ENCODE data around the gene BCOR. TPM values are rescaled to one million over a fixed set of nuclear protein-coding genes. Genes with fewer than 3 reads are reported as not detected.

BCOR gene
- total RNA-seq, 1 experiment from 2014 or later, result 134 TPM

- H3K14ac ChIP-seq (ENCODE audit: insufficient read depth, low read length), result no peak overlapping the region
- no peak overlapping the region for H4K91ac ChIP-seq (ENCODE audit: insufficient read length, low read depth, low read length)
- H3K27me3 ChIP-seq (ENCODE audit: insufficient read depth, low read length), result peaks cover 20% of the 10 kb centered on the region
- no peak for DNase-seq
- no peak overlapping the region for H2BK12ac ChIP-seq (ENCODE audit: insufficient read length, low read depth, low read length)
- peaks cover 9% of the 10 kb centered on the region for H3K23me2 ChIP-seq (ENCODE audit: insufficient read length, low read depth, low read length, poor library complexity, severe bottlenecking)
- no peak overlapping the region for H3K56ac ChIP-seq (ENCODE audit: insufficient read length, low read depth, low read length)
- H2BK20ac ChIP-seq (ENCODE audit: low read depth, low read length, poor library complexity, severe bottlenecking), result no peak overlapping the region
- H3K79me2 ChIP-seq (ENCODE audit: insufficient read depth, low read length), result no peaks in the 10 kb centered on the region
- H3K4me3 Mint-ChIP-seq, result no peak overlapping the region
- peaks cover 42 to 45% of the 10 kb centered on the region in 2 experiments for H3K9me3 Mint-ChIP-seq
- peaks cover 2% of the 10 kb centered on the region for H3K9me3 ChIP-seq (ENCODE audit: control insufficient read depth, low read depth, low read length)
- no peak overlapping the region for H2AK5ac ChIP-seq (ENCODE audit: insufficient read length, low read length)
- H4K20me1 ChIP-seq (ENCODE audit: control insufficient read depth, insufficient read depth, insufficient read length), result no peaks in the 10 kb centered on the region
- H3K27ac Mint-ChIP-seq, result no peak overlapping the region
- H3K23ac ChIP-seq (ENCODE audit: insufficient read length, low read depth, low read length), result no peak overlapping the region
- H3K4me1 Mint-ChIP-seq, result peaks cover 8 to 19% of the 10 kb centered on the region in 2 experiments
- H4K5ac ChIP-seq (ENCODE audit: insufficient read length, low read depth, low read length), result no peak overlapping the region
- TF ChIP-seq CTCF (conservative IDR thresholded peaks at IDR 0.05), result no peak
- H3K36me3 Mint-ChIP-seq (ENCODE audit: insufficient read depth in 1 of 3, low read depth in 3 of 3), result peaks cover 0 to 2% (median 1%) of the 10 kb centered on the region in 3 experiments; a peak in 1 of 7 replicates
- no peak overlapping the region for H2BK120ac ChIP-seq (ENCODE audit: low read depth, low read length, poor library complexity, severe bottlenecking)
- no peak overlapping the region for H2AFZ ChIP-seq (ENCODE audit: low read length)
- H4K8ac ChIP-seq (replicated peaks; ENCODE audit: insufficient read length, low read depth, low read length), result no peak overlapping the region
- no peak overlapping the region for H3K4me2 ChIP-seq (ENCODE audit: insufficient read depth, insufficient read length, low read length)
- peaks cover 44% of the 10 kb centered on the region for H3K27me3 Mint-ChIP-seq (ENCODE audit: low read depth)
- no peak overlapping the region for H3K27ac ChIP-seq (ENCODE audit: insufficient read length, low read depth, low read length)
- peaks cover 3% of the 10 kb centered on the region; the same call in 1 of the 2 replicates for H3K4me1 ChIP-seq (ENCODE audit: insufficient read depth, low read length)
- H3K9ac ChIP-seq (ENCODE audit: extremely low read depth, insufficient read length, low read length), result no peak overlapping the region
- no peaks in the 10 kb centered on the region for H3K79me1 ChIP-seq (ENCODE audit: insufficient read depth, low read depth, low read length, poor library complexity, severe bottlenecking)
- no peak overlapping the region for H3K4ac ChIP-seq (ENCODE audit: low read depth, low read length)
- WGBS (ENCODE audit: extremely low coverage, insufficient read length, low lambda C conversion rate), result no CpG with 5 or more reads among the region's 2 CpGs
- no peak overlapping the region for H3T11ph ChIP-seq (ENCODE audit: low read length)
- no peak overlapping the region for H2BK5ac ChIP-seq (ENCODE audit: insufficient read length, low read length)
- no peak overlapping the region for H3K18ac ChIP-seq (ENCODE audit: insufficient read length, low read depth, low read length)
- H2BK15ac ChIP-seq (ENCODE audit: low read depth, low read length), result no peak overlapping the region
Observed at GRCh38 chrX:40016749-40017148, 81.0 kb downstream of the BCOR start.

Data from H9 (cell line).